ENCODE measurements around the gene RDH5.

The RDH5 gene

DNA sequence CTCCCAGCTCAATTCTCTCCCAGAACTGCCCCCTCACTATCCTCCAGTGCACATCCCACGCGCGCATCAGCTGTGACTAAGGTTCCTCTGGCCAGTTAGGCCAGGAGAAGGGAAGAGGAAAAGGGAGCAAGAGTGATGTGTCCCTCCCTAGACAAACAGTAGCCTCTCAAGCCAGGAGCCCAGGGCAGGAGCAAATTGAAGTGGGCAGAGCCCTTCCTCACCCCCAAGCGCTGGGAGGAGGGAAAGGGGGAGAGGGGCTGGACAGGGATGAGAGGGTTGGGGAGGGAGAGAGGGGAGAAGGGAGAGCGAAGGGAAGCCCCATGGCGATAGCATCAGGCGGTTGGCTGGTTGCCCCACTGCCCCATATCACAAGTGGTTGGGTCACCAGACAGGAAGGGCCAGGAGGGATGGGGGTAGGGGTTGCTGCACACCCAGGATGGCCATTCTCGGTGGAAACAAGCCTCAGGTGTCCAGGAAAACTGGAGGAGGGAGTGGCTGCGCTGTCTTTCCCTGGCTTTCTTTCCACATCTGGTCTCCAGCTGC is 7.5 kb downstream of the RDH5 start:
- in situ Hi-C loops (cut with MboI; ENCODE audit: low sequenced_read_pairs): no loop called here

DNA sequence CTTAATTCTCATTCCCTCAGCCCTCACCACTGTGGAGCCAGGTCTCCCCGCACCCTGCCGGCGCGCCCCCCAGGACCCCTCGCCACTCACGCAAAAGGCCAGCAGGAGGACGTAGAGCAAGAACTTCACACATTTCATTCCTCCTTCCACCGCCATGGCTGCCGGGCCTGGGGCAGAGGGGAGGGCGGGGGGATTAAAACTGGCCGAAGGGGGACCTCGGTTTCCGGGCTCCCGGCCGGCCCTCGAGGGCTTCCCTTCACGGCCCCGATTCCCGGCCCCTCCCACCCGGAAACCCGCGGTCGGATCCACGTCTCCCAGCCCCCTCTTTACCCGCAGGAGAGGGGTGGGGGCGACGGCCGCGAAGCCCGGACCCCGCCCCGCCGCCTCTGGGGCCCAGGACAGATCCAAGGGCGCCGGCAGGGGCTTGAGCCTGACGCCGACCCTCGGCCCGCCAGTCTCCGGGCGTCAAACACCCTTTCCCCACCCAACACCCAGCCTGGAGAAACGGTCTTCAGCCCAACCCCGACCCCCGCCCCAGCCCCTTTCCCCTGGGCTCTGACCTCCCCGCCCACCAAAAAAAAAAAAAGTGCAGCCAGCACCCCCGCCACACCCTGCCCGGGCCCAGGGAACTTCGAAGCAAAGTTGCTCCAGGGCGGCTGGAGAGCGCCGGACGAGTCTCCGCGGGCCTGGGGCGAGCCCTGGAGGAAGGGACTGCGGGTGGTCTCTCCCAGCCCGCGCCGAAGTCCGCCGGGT is 8.2 kb downstream of the RDH5 start:
- in situ Hi-C loops (cut with MboI; ENCODE audit: low sequenced_read_pairs): no loop called here

DNA sequence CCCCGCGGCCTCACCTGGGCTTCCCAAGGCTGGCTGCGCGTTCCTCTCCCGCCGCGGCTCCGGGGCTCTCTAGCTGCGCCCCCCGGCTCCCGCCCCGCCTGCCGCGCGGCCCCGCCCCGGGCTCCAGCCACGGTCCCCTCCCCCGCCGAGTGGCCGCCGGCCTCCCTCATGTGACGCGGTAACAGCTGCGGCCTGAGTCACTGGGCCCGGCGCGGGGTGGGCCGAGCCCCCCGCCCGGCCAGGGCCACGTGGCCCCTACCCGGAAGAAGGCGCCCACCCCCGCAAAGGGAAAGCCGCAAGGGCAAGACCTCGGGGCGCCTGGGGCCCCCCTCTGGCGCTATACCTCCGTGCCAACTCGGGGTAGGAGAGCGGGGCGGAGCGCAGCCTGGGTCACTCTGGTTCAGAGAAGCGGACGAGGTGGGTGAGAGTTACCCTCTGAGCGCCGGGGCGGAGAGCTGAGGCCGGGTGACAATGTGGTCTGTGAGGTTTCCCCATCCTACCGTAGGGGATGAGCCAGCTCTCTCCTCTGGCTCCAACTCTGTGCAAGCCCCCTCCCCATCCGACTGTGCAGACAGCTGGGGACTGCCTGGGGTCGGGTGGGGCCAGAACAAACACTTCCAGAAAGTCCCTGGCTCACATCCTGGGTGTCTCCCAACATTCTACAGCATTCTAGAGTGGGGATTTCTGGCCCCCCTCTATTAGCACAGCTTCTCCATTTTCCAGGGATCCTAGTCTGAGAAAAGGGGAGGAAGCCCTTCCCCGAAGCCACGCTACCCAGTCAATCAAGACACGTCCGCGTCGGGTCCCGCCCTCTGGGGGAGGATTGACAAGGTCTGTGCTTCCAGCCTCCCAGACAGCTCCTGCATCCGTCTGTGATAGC is 9.0 kb downstream of the RDH5 start, which contains the start of gene CD63:
Gene CD63 (minus strand): TSS at position 71 of the 880 bp plus-strand sequence. CDS start 668 bp downstream, outside the sequence.
- in situ Hi-C loops (cut with MboI; ENCODE audit: low sequenced_read_pairs): no loop called here

GRCh38 chr12:55729819-55730818 is 9.9 kb downstream of the RDH5 start:
- in situ Hi-C loops (cut with MboI; ENCODE audit: low sequenced_read_pairs): no loop called here

- in situ Hi-C loops (cut with MboI; ENCODE audit: low sequenced_read_pairs): no loop called here
Measured at GRCh38 chr12:55732288-55732687, 12.1 kb downstream of the RDH5 start.

DNA sequence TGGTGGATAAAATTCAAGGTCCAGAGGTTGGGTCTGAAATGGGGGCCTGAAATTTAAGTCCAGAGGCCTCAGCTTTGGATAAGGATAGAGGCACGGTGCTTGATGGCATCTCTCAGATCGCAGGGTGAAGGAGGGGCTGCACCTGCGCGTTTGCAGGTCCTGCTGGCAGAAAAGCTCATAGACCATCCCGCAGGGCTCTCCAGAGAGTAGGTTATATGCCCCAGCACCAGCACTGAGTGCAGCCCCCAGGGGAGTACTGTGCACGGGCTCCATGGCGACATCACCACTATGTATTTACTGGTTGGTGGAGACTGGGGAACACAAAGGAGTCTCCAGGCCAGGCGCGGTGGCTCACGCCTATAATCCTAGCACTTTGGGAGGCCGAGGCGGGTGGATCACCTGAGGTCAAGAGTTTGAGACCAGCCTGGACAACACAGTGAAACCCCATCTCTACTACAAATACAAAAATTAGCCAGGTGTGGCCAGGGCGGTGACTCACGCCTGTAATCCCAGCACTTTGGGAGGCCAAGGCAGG is 12.9 kb downstream of the RDH5 start:
- in situ Hi-C loops (cut with MboI; ENCODE audit: low sequenced_read_pairs): no loop called here

DNA sequence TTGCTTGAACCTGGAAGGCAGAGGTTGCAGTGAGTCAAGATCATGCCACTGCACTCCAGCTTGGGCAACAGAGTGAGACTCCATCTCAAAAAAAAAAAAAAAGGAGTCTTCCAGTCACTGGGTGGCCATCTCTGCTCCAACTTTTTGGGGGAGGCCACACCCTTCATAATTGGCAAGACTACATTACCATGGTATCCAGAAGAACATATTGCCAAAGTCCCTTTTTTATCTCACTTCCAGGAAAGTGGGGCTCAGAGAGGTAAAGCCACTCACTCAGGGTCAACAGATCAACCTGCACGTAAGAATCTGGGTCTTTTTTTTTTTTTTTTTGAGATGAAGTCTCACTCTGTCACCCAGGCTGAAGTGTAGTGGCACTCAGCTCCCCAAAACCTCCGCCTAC is 13.7 kb downstream of the RDH5 start:
- in situ Hi-C loops (cut with MboI; ENCODE audit: low sequenced_read_pairs): no loop called here

GRCh38 chr12:55734595-55734994 is 14.4 kb downstream of the RDH5 start:
- in situ Hi-C loops (cut with MboI; ENCODE audit: low sequenced_read_pairs): no loop called here

DNA sequence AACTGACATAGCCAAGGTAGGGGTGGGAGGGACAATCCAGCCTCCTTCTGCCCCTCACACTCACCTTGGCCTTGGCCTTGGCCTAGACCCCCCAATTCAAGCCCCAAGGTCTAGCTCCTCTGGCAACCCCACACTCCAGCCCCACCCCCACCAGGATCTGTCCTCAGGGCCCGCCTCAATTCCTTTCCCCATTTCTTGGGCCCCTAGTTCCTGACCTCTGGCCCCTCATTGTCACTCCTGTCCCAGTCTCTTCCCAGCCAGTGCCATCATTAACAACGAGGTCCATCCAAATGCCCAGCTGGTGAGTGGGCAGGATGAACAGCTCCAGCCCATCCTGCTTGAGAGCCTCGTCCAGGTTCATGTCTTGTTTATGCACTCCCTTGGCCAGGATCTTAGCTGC is 15.9 kb downstream of the RDH5 start:
- in situ Hi-C loops (cut with MboI; ENCODE audit: low sequenced_read_pairs): no loop called here

DNA sequence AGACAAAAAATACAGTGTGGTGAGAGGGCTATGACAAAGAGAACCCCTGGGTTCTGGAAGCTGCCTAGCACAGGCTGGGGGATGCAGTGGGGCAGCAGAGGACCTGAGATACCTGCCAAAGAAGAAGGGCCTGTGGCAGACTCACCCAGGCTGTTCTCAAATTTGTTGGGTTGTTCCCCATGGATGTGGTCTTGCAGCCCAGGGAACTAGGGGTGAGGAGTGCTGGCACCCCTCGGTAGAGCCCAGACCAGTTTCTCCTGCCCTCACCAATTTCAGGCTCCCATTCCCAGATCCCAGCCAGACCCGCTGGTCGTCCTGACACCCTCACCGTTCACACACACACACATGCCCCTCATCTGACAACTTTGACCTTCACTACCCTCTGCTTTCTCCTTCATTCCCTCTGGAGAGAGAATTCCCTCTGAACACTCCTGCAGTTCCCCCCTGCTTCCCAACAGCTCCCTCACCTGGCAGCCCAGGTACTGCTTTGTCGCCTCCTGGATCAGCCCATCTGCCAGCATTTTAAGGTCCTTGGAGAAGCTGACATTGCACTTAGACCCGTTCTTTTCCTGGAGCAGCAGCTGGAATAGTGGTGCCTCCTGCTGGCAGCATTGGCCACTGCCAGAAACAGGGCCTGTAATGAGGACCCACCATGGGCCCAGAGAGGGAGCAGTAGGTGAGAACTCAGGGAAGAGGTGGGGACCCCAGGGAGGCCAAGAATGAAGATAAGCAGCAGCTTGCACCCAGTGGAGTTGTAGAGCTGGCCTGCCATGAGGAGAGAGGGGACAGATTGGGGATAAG is 16.8 kb downstream of the RDH5 start:
- in situ Hi-C loops (cut with MboI; ENCODE audit: low sequenced_read_pairs): no loop called here

DNA sequence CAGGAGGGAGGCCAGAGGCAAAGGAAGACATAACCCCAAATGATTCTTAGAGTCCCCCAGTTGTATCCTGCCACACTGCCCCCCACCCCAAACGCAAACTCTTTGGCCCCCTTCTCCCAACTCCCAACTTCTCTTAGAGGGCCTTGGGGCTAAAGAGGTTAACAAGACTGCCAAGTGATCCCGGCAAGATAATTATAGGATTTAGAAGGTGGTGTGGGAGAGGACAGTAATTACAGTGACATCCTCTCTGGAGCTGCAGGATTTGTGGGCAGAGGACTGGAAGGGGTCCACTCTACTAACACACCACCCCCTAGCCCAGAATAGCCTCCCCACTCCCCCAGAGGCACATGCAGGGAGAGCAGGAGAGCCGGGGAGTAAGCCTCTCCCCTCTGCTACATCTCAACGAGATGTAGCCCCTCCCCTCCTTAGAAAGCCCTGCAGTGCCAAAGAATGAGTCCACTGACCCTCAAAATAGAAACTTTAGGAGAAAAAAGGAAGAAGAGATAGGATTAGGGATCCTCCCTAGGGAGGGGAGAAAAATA is 17.5 kb downstream of the RDH5 start:
- in situ Hi-C loops (cut with MboI; ENCODE audit: low sequenced_read_pairs): no loop called here

- in situ Hi-C loops (cut with MboI; ENCODE audit: low sequenced_read_pairs): no loop called here
Measured at GRCh38 chr12:55738123-55739024, 18.2 kb downstream of the RDH5 start.

GRCh38 chr12:55739025-55739378 is 18.8 kb downstream of the RDH5 start:
- in situ Hi-C loops (cut with MboI; ENCODE audit: low sequenced_read_pairs): no loop called here

DNA sequence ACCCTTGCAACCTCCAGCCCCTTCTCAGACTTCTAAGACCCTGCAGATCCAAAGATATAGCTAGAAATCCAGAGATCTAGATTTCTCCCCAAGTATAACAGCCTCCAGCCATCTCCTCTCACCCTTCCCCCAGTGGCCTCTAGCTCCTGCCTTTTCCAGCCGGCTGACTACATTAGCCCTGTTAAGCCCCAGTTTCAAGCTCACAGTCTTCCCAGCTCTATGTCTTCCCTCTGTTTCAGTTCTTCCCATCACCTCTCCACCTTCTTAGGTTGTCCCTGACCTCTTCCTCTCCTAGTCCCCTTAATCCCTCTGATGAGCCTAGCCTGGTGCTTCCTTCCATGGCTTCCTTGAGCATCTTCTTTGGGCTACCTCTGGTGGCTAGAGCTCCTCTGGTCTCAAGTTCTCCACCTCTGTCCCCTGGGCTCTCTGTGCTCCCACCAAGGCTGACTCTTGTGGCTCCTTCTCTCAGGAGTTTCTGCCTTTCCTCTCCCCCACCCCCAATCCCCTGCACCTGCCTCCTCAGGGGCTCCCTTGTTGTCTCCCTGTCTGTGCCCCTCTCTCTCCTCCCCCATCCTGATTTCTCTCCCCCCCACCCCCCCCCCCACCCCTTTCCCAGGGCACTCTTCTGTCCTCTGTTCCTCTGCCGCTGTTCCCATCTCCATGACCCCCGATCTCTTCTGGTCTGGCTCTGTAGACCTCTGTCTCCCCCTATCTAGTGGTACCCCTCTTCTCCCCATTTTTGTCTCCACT is 21.9 kb downstream of the RDH5 start:
- in situ Hi-C loops (cut with MboI; ENCODE audit: low sequenced_read_pairs): no loop called here

- in situ Hi-C loops (cut with MboI; ENCODE audit: low sequenced_read_pairs): no loop called here
Measured at GRCh38 chr12:55742719-55743405, 22.7 kb downstream of the RDH5 start, which contains the start of gene GDF11. TSS of gene GDF11 (plus strand) at chr12:55743122. CDS start at chr12:55743317, 195 bp downstream.

GRCh38 chr12:55743406-55744339 is 23.5 kb downstream of the RDH5 start:
- in situ Hi-C loops (cut with MboI; ENCODE audit: low sequenced_read_pairs): no loop called here

All from hTERT RPE-1 (cell line).